ACC112 (cell line): ENCODE results near the gene CAPN10.

ENCODE experiments used
- H2AFZ ChIP-seq: fragments of 200-600 bp; sonication (generic); one replicate; pipeline ENCODE4 v1.6.0; 2017; ENCODE audit warnings: antibody characterized with exemption, low read length; ENCODE audit not compliant: unreplicated experiment
- H3K27ac ChIP-seq: fragments of 200-600 bp; sonication (generic); 2 replicates; pipeline ENCODE4 v1.5.1; 2014; ENCODE audit warnings: low read depth, mild to moderate bottlenecking, antibody characterized with exemption, low read length, moderate library complexity
- H3K27me3 ChIP-seq: fragments of 200-600 bp; sonication (generic); 2 replicates; pipeline ENCODE4 v1.6.1; 2014; ENCODE audit warnings: mild to moderate bottlenecking, antibody characterized with exemption, low read length, moderate library complexity, mixed read lengths; ENCODE audit not compliant: insufficient read depth
- H3K36me3 ChIP-seq: fragments of 200-600 bp; sonication (generic); 2 replicates; pipeline ENCODE4 v1.6.1; 2016; ENCODE audit warnings: mild to moderate bottlenecking, antibody characterized with exemption, low read length, moderate library complexity, mixed read lengths; ENCODE audit not compliant: insufficient read depth
- H3K4me1 ChIP-seq: fragments of 200-600 bp; sonication (generic); one replicate; pipeline ENCODE4 v1.6.1; 2016; ENCODE audit warnings: low read length, mixed read lengths; ENCODE audit not compliant: insufficient read depth, unreplicated experiment, control insufficient read depth
- H3K4me3 ChIP-seq: fragments of 200-600 bp; sonication (generic); 2 replicates; pipeline ENCODE4 v1.5.1; 2014; ENCODE audit warnings: mild to moderate bottlenecking, low read depth, low read length
- H3K79me2 ChIP-seq: fragments of 200-600 bp; sonication (generic); one replicate; pipeline ENCODE4 v1.6.0; 2016; ENCODE audit warnings: low read length; ENCODE audit not compliant: control insufficient read depth, unreplicated experiment, insufficient read depth

Gene CAPN10

GRCh38 chr2:240643811-240644150, 57.2 kb downstream of the CAPN10 start:
- Histone ChIP-seq H3K4me3 (no peak overlapping the region), H3K36me3 (no peaks in the 10 kb centered on the region), H3K27me3 (peaks cover 62% of the 10 kb centered on the region), H2AFZ (no peak overlapping the region), H3K27ac (no peak overlapping the region), H3K4me1 (no peaks in the 10 kb centered on the region), H3K79me2 (no peaks in the 10 kb centered on the region)

DNA sequence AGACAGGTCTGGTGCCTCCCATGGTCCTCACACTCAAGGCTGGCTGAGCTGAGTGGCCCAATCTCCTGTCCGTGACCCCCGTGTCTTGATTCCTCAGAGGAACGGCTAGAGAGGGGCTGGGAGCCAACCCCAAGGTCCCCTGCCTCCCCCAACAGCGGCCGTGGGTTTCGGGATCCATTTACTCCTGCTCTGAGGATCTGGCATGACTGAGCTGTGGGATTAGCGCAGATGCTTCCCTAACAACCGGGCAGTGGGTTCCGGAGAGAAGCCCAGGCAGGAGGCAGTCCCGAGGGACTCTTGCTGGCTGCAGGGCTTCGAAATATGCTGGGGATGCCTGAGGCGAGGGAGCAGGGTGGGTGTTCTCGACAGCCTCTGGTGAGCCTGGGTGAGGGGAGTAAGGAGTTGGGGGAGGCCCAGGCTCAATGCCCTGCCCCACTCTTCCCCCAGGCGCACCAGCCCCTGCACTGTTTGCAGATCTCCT, 57.7 kb downstream of the CAPN10 start:
- H3K79me2 ChIP-seq: no peaks in the 10 kb centered on the region
- no peak overlapping the region for H3K4me3 ChIP-seq
- H3K27ac ChIP-seq: no peak overlapping the region
- peaks cover 65% of the 10 kb centered on the region for H3K27me3 ChIP-seq
- no peaks in the 10 kb centered on the region for H3K36me3 ChIP-seq
- H2AFZ ChIP-seq: no peak overlapping the region
- H3K4me1 ChIP-seq: no peaks in the 10 kb centered on the region

DNA sequence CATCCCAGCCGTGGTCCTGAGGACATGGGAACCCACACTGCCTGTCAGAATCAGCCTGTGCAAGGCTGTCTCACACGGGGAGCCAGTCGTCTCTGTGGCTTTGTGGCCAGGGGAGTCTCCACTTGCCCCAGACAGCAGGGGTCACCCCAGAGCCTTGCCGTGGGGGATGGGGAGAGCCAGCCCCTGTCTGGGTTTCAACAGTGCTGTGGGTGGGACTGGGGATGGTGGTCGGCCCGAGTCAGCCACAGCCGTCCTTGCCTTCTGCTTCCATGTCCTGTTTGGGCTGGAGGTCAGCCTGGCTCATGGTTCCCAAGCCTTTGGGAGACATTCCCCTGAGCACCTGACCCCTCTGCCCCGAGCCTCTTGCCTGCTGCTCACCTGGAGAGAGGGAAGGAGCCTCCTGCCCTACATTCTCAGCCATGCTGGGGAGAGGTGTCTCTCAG, 58.3 kb downstream of the CAPN10 start:
- no peak overlapping the region for H2AFZ ChIP-seq
- no peaks in the 10 kb centered on the region for H3K36me3 ChIP-seq
- H3K27me3 ChIP-seq: peaks cover 68% of the 10 kb centered on the region
- no peak overlapping the region for H3K27ac ChIP-seq
- H3K4me3 ChIP-seq: no peak overlapping the region
- no peaks in the 10 kb centered on the region for H3K79me2 ChIP-seq
- H3K4me1 ChIP-seq: no peaks in the 10 kb centered on the region

GRCh38 chr2:240645346-240645745, 58.8 kb downstream of the CAPN10 start:
- no peak overlapping the region for H3K4me3 ChIP-seq
- no peaks in the 10 kb centered on the region for H3K4me1 ChIP-seq
- no peak overlapping the region for H2AFZ ChIP-seq
- H3K36me3 ChIP-seq: no peaks in the 10 kb centered on the region
- H3K27me3 ChIP-seq: peaks cover 73% of the 10 kb centered on the region
- H3K27ac ChIP-seq: no peak overlapping the region
- H3K79me2 ChIP-seq: no peaks in the 10 kb centered on the region

GRCh38 chr2:240645801-240646175, 59.3 kb downstream of the CAPN10 start:
- Histone ChIP-seq H3K27ac (no peak overlapping the region), H3K27me3 (peaks cover 78% of the 10 kb centered on the region), H3K79me2 (no peaks in the 10 kb centered on the region), H3K4me3 (no peak overlapping the region), H3K36me3 (no peaks in the 10 kb centered on the region), H3K4me1 (no peaks in the 10 kb centered on the region), H2AFZ (no peak overlapping the region)

GRCh38 chr2:240646176-240646899, 59.8 kb downstream of the CAPN10 start:
- peaks cover 83% of the 10 kb centered on the region for H3K27me3 ChIP-seq
- no peak overlapping the region for H3K4me3 ChIP-seq

GRCh38 chr2:240646900-240647502, 60.5 kb downstream of the CAPN10 start:
- no peak overlapping the region for H3K4me3 ChIP-seq
- H3K36me3 ChIP-seq: no peaks in the 10 kb centered on the region
- peaks cover 90% of the 10 kb centered on the region for H3K27me3 ChIP-seq
- H3K27ac ChIP-seq: no peak overlapping the region
- no peak overlapping the region for H2AFZ ChIP-seq
- no peaks in the 10 kb centered on the region for H3K79me2 ChIP-seq
- no peaks in the 10 kb centered on the region for H3K4me1 ChIP-seq

More at GRCh38 chr2:240646176-240646899, 59.8 kb downstream of the CAPN10 start:
- Histone ChIP-seq H3K36me3 (no peaks in the 10 kb centered on the region), H3K27ac (no peak overlapping the region), H3K4me1 (no peaks in the 10 kb centered on the region), H3K79me2 (no peaks in the 10 kb centered on the region), H2AFZ (no peak overlapping the region)

GRCh38 chr2:240647503-240648154, 61.1 kb downstream of the CAPN10 start:
- Histone ChIP-seq H3K4me1 (no peaks in the 10 kb centered on the region), H3K27ac (no peak overlapping the region), H3K4me3 (no peak overlapping the region), H3K27me3 (peaks cover 96% of the 10 kb centered on the region), H2AFZ (no peak overlapping the region), H3K79me2 (no peaks in the 10 kb centered on the region), H3K36me3 (no peaks in the 10 kb centered on the region)

- Histone ChIP-seq H3K36me3 (no peaks in the 10 kb centered on the region), H2AFZ (no peak overlapping the region), H3K27me3 (peaks cover 97% of the 10 kb centered on the region), H3K4me3 (no peak overlapping the region), H3K27ac (no peak overlapping the region), H3K79me2 (no peaks in the 10 kb centered on the region), H3K4me1 (no peaks in the 10 kb centered on the region)
Observed at GRCh38 chr2:240648155-240648649, 61.7 kb downstream of the CAPN10 start.
